K562 (cell line): Measurements from ENCODE around the gene VDAC1. TPM values are rescaled to one million over a fixed set of nuclear protein-coding genes. Genes with fewer than 3 reads are reported as not detected.

ENCODE experiments used
- CSDE1 ChIP-seq, 2 experiments: fragments of 450-650 bp; IDR thresholded peaks; 2 replicates each; pipeline ENCODE4 v1.6.1; 2016; ENCODE audit warnings: mild to moderate bottlenecking in 1 of 2
- ESRRA ChIP-seq: fragments of 450-650 bp; IDR thresholded peaks from 2 replicates; pipeline ENCODE4 v1.6.1; 2014; ENCODE audit warnings: low read depth, mild to moderate bottlenecking, moderate library complexity, borderline replicate concordance
- ETV5 ChIP-seq: sonication (generic); formaldehyde crosslinking; IDR thresholded peaks from 2 replicates; pipeline ENCODE4 v1.4.0; 2020; ENCODE audit warnings: low read depth, mild to moderate bottlenecking, missing genetic modification reagents
- FOS ChIP-seq: IDR thresholded peaks from 3 replicates; pipeline ENCODE4 v1.6.1; 2011; ENCODE audit not compliant: insufficient read length; ENCODE audit errors: extremely low read depth
- KLF6 ChIP-seq: fragments of 250-450 bp; sonication (Bioruptor Pico); IDR thresholded peaks from 2 replicates; pipeline ENCODE4 v1.4.0; 2020; ENCODE audit warnings: mild to moderate bottlenecking, moderate library complexity, borderline replicate concordance
- NRF1 ChIP-seq, 2 experiments: fragments of 450-650 bp; IDR thresholded peaks in 1 of 2; conservative IDR thresholded peaks in 1 of 2; 2 replicates each; pipeline ENCODE4 v1.6.1; 2014; ENCODE audit warnings: mild to moderate bottlenecking in 2 of 2
- PTTG1 ChIP-seq: fragments of 450-650 bp; IDR thresholded peaks from 2 replicates; pipeline ENCODE4 v1.6.1; 2016; ENCODE audit warnings: low read depth, mild to moderate bottlenecking, missing genetic modification characterization, missing compliant biosample characterization
- RCOR1 ChIP-seq, 2 experiments: IDR thresholded peaks; 2 replicates each; pipeline ENCODE4 v1.6.1; 2012; ENCODE audit warnings: low read depth in 2 of 2, low read length in 2 of 2, borderline replicate concordance in 1 of 2, improper control_type of control experiment in 1 of 2
- SPI1 ChIP-seq: IDR thresholded peaks from 2 replicates; pipeline ENCODE4 v1.6.1; 2011; ENCODE audit warnings: low read depth, low read length, control low read depth, borderline replicate concordance
- TCF7L2 ChIP-seq: fragments of 150-350 bp; IDR thresholded peaks from 2 replicates; pipeline ENCODE4 v1.6.1; 2016; ENCODE audit warnings: low read depth, mild to moderate bottlenecking, low read length, moderate library complexity
- TEAD1 ChIP-seq, 2 experiments: fragments of 450-650 bp in 1 of 2; sonication (generic) in 1 of 2; formaldehyde crosslinking; IDR thresholded peaks; 2 replicates each; pipeline versions ENCODE4 v1.4.0 to v1.8.0; 2020 to 2022; ENCODE audit warnings: mild to moderate bottlenecking in 2 of 2, missing genetic modification reagents in 1 of 2
- TOE1 ChIP-seq, 2 experiments: fragments of 450-650 bp in 1 of 2; sonication (generic) in 1 of 2; formaldehyde crosslinking in 1 of 2; IDR thresholded peaks; 2 replicates each; pipeline versions ENCODE4 v1.7.1 to v1.8.0; 2016 to 2022; ENCODE audit warnings: borderline replicate concordance in 2 of 2, mild to moderate bottlenecking in 2 of 2, antibody characterized with exemption in 1 of 2, inconsistent platforms in 1 of 2, low read depth in 1 of 2, missing genetic modification reagents in 1 of 2, moderate library complexity in 1 of 2
- ZBTB49 ChIP-seq: sonication (generic); formaldehyde crosslinking; IDR thresholded peaks from 2 replicates; pipeline ENCODE4 v1.8.0; 2022; ENCODE audit warnings: missing genetic modification reagents, mild to moderate bottlenecking, borderline replicate concordance
- ZFP36 ChIP-seq: fragments of 150-350 bp; IDR thresholded peaks from 2 replicates; pipeline ENCODE4 v1.6.1; 2018; ENCODE audit warnings: low read length, low read depth; ENCODE audit not compliant: partially characterized antibody
- ZNF146 ChIP-seq: IDR thresholded peaks from one replicate; pipeline ENCODE4 v1.6.1; 2018; ENCODE audit warnings: missing compliant biosample characterization; ENCODE audit not compliant: unreplicated experiment
- ZNF311 ChIP-seq: fragments of 250-450 bp; sonication (Bioruptor Pico); IDR thresholded peaks from 2 replicates; pipeline ENCODE4 v1.4.0; 2020; ENCODE audit warnings: mild to moderate bottlenecking, moderate library complexity
- ZNF395 ChIP-seq: fragments of 200-800 bp; sonication (Bioruptor generic); IDR thresholded peaks from 2 replicates; pipeline ENCODE4 v1.6.1; 2017; ENCODE audit warnings: missing genetic modification characterization, missing compliant biosample characterization
- ZNF76 ChIP-seq: fragments of 250-450 bp; sonication (Bioruptor Pico); IDR thresholded peaks from 2 replicates; pipeline ENCODE4 v1.4.0; 2020; ENCODE audit warnings: mild to moderate bottlenecking, moderate library complexity, borderline replicate concordance
- polyA plus RNA-seq, 8 experiments: library from polyadenylated mRNA; depleted of rRNA in 4 of 8; stranded (reverse) in 5 of 8; unstranded in 3 of 8; fragments of >200 nt; fragmentation: Nextera tagmentation in 2 of 8; fragmentation: Illumina TruSeq in 1 of 8; extraction: Ambion mirVana in 2 of 8; extraction: Trizol in 1 of 8; gene quantifications; 2 replicates each; pipeline versions ENCODE4 v1.2.1 to v1.2.3, GENCODE V29; 2011 to 2014; ENCODE audit warnings: inconsistent platforms in 1 of 8, missing spikeins in 1 of 8
- total RNA-seq, 7 experiments: library from RNA; depleted of rRNA in 6 of 7; stranded (reverse); fragments of >200 nt in 6 of 7; fragmentation: Illumina TruSeq in 2 of 7; extraction: Trizol in 2 of 7; gene quantifications; 2 replicates each; pipeline versions ENCODE4 v1.2.1 to v1.2.3, GENCODE V29; 2011 to 2021; ENCODE audit warnings: low replicate concordance in 1 of 7
- TF ChIP-seq, protein P1 (sequence below), 3 experiments: fragments of 200-800 bp in 1 of 3; sonication (Bioruptor generic) in 1 of 3; sonication (generic) in 1 of 3; formaldehyde crosslinking in 1 of 3; IDR thresholded peaks; 2 replicates each; pipeline versions ENCODE4 v1.6.1 to v1.8.0; 2016 to 2022; ENCODE audit warnings: mild to moderate bottlenecking in 2 of 3, missing compliant biosample characterization in 2 of 3, missing genetic modification characterization in 2 of 3, missing genetic modification reagents in 1 of 3
- TF ChIP-seq, protein P2 (sequence below): fragments of 450-650 bp; IDR thresholded peaks from 2 replicates; pipeline ENCODE4 v1.6.1; 2016; ENCODE audit warnings: missing biosample characterization, missing genetic modification characterization

The VDAC1 gene
- total and polyA plus RNA-seq, 9 of the 15 experiments (the other 6 are each of a cell fraction or from before 2014, with no cell fraction given): 168 to 366 (median 293) TPM

GRCh38 chr5:133938039-133938821, 66.5 kb downstream of the VDAC1 start (continued):
- TF ChIP-seq, protein P1, sequence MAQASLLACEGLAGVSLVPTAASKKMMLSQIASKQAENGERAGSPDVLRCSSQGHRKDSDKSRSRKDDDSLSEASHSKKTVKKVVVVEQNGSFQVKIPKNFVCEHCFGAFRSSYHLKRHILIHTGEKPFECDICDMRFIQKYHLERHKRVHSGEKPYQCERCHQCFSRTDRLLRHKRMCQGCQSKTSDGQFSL (CRISPR knock-in tag; IDR thresholded peaks at IDR 0.05): no peak
- TF ChIP-seq, protein P1 (tag; IDR thresholded peaks at IDR 0.05): 0 out of 4 replicates have a peak, but pooled peaks of 1 of the 2 experiments have one; percentile 20
- TF ChIP-seq ZNF146 (no peak), TEAD1 (CRISPR knock-in tag; IDR thresholded peaks at IDR 0.05) (peak in 1 of 2 experiments; percentile 78; a peak in 2 of 4 replicates), ZBTB49 (CRISPR knock-in tag) (no peak), PTTG1 (no peak), ZNF395 (peak; percentile 67; the same call in 1 of the 2 replicates), ESRRA (peak; percentile 79), CSDE1 (IDR thresholded peaks at IDR 0.05) (no peak), FOS (no peak), ZNF311 (no peak), KLF6 (CRISPR knock-in tag) (peak; percentile 53; the same call in 1 of the 2 replicates), RCOR1 (IDR thresholded peaks at IDR 0.05; ENCODE audit: borderline replicate concordance in 1 of 2, low read depth in 2 of 2, low read length in 2 of 2) (peak in 1 of 2 experiments; percentile 43; a peak in 1 of 4 replicates), TOE1 (IDR thresholded peaks at IDR 0.05; ENCODE audit: borderline replicate concordance) (no peak), TOE1 (CRISPR knock-in tag; IDR thresholded peaks at IDR 0.05; ENCODE audit: borderline replicate concordance, low read depth) (no peak), NRF1 (conservative IDR thresholded peaks at IDR 0.05 in 1 of 2, IDR thresholded peaks at IDR 0.05 in 1 of 2) (no peak), TCF7L2 (no peak), ZNF76 (no peak), SPI1 (peak; percentile 78), ETV5 (CRISPR knock-in tag) (no peak), ZFP36 (no peak)
- TF ChIP-seq, protein P2, sequence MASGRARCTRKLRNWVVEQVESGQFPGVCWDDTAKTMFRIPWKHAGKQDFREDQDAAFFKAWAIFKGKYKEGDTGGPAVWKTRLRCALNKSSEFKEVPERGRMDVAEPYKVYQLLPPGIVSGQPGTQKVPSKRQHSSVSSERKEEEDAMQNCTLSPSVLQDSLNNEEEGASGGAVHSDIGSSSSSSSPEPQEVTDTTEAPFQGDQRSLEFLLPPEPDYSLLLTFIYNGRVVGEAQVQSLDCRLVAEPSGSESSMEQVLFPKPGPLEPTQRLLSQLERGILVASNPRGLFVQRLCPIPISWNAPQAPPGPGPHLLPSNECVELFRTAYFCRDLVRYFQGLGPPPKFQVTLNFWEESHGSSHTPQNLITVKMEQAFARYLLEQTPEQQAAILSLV (tag): no peak
